Mucosa of descending colon (tissue), 3 donors: ENCODE measurements around the gene NRARP. TPM values are rescaled to one million over a fixed set of nuclear protein-coding genes. Genes with fewer than 3 reads are reported as not detected.

ENCODE experiments used
- ATAC-seq: fragments of 200-7000 bp; cut with Tn5 transposase; one replicate; pipeline ENCODE4 v1.9.1; 2020; ENCODE audit warnings: mild to moderate bottlenecking, moderate library complexity
- DNase-seq, 3 donors: peaks; one replicate each; pipeline ENCODE4 v3.0.0-alpha.2; 2020
- H3K36me3 ChIP-seq: fragments of 200-600 bp; one replicate; pipeline ENCODE4 v1.8.0; 2021; ENCODE audit warnings: low read depth, mild to moderate bottlenecking
- H3K4me1 ChIP-seq: fragments of 200-600 bp; one replicate; pipeline ENCODE4 v1.8.0; 2021; ENCODE audit warnings: low read depth, mild to moderate bottlenecking
- H3K4me3 ChIP-seq: fragments of 200-600 bp; one replicate; pipeline ENCODE4 v1.8.0; 2021; ENCODE audit warnings: mild to moderate bottlenecking
- H3K9me3 ChIP-seq: fragments of 200-600 bp; one replicate; pipeline ENCODE4 v1.8.0; 2021; ENCODE audit warnings: mild to moderate bottlenecking
- CTCF ChIP-seq: fragments of 200-600 bp; IDR thresholded peaks from one replicate; pipeline ENCODE4 v1.8.0; 2022; ENCODE audit warnings: antibody characterized with exemption, mild to moderate bottlenecking
- intact Hi-C, 2 donors: fragments of 100-400 bp; cut with DNase I in 1 of 2; cut with micrococcal nuclease in 1 of 2; formaldehyde crosslinking; loops; one replicate each; pipeline versions ENCODE4 v1.11.0 to v1.11.1; 2022; cut with DNase I, micrococcal nuclease
- total RNA-seq, 3 donors: library from RNA; stranded (reverse); fragmentation: NEBNext Ultra II Directional in 2 of 3; extraction: Animal tissue kit (Norgen Biotek cat#: 25700) in 2 of 3; gene quantifications; one replicate each; pipeline versions ENCODE4 v1.2.1 to v1.2.4, GENCODE V29; 2021 to 2023
- donor health status: DM: no; HTN: no; CAD: no; lungs with moderate emphysema.
- donor health status: DM: no; HTN: no; CAD: no.
- donor health status: DM: no; HTN: yes; CAD: no.

The NRARP gene
- total RNA-seq, 3 donors from 2014 or later: 61.4 to 171 (median 146) TPM

GRCh38 chr9:137266585-137267453, 35.3 kb downstream of the NRARP start:
- no peaks in the 10 kb centered on the region for H3K9me3 ChIP-seq
- no peak overlapping the region for H3K4me3 ChIP-seq
- H3K4me1 ChIP-seq: peaks cover 22% of the 10 kb centered on the region
- DNase-seq: peak in 1 of 3 donors; percentile 57
- H3K36me3 ChIP-seq: peaks cover 3% of the 10 kb centered on the region
- no peak for ATAC-seq
- intact Hi-C loops: no loop called here
- no peak for TF ChIP-seq CTCF

- H3K9me3 ChIP-seq: no peaks in the 10 kb centered on the region
- H3K4me1 ChIP-seq: peaks cover 22% of the 10 kb centered on the region
- intact Hi-C loops: no loop called here
- DNase-seq: peak in 1 of 3 donors; percentile 53
- H3K36me3 ChIP-seq: peaks cover 3% of the 10 kb centered on the region
- TF ChIP-seq CTCF: no peak
- H3K4me3 ChIP-seq: no peak overlapping the region
- no peak for ATAC-seq
Observed at GRCh38 chr9:137266162-137266527, 35.9 kb downstream of the NRARP start.

- no peak for TF ChIP-seq CTCF
- Histone ChIP-seq H3K4me3 (no peak overlapping the region), H3K9me3 (no peaks in the 10 kb centered on the region), H3K36me3 (peaks cover 3% of the 10 kb centered on the region), H3K4me1 (peaks cover 22% of the 10 kb centered on the region)
- ATAC-seq: no peak
- intact Hi-C loops: no loop called here
- DNase-seq: no peak
Observed at GRCh38 chr9:137265496-137266161, 36.4 kb downstream of the NRARP start.

GRCh38 chr9:137264067-137264466, 38.0 kb downstream of the NRARP start:
- ATAC-seq (no peak), DNase-seq (peak in 1 of 3 donors; percentile 24)
- Histone ChIP-seq H3K9me3 (no peaks in the 10 kb centered on the region), H3K4me1 (peaks cover 15% of the 10 kb centered on the region), H3K36me3 (peaks cover 3% of the 10 kb centered on the region), H3K4me3 (no peak overlapping the region)
- intact Hi-C loops: no loop called here
- no peak for TF ChIP-seq CTCF

- ATAC-seq: no peak
- peaks cover 3% of the 10 kb centered on the region for H3K36me3 ChIP-seq
- H3K4me1 ChIP-seq: peaks cover 9% of the 10 kb centered on the region
- intact Hi-C loops: no loop called here
- H3K4me3 ChIP-seq: no peak overlapping the region
- TF ChIP-seq CTCF: no peak
- DNase-seq: peak in 1 of 3 donors; percentile 22
- H3K9me3 ChIP-seq: no peaks in the 10 kb centered on the region
Observed at GRCh38 chr9:137263506-137263905, 38.6 kb downstream of the NRARP start.
